ENCODE data around the gene SPOP. TPM values are rescaled to one million over a fixed set of nuclear protein-coding genes. Genes with fewer than 3 reads are reported as not detected.

The SPOP gene
- total RNA-seq, 1 donor from 2014 or later = 81.8 TPM

- Histone ChIP-seq H3K4me3 (no peak overlapping the region), H3K27me3 (ENCODE audit: low read depth) (no peaks in the 10 kb centered on the region), H3K27ac (peak overlapping the region; percentile 75), H3K36me3 (no peaks in the 10 kb centered on the region), H3K4me1 (peaks cover 42% of the 10 kb centered on the region), H3K9me3 (no peaks in the 10 kb centered on the region)
- ATAC-seq (no peak), DNase-seq (no peak)
- intact Hi-C loops (cut with DNase I) = no loop called here
- TF ChIP-seq CTCF (IDR thresholded peaks at IDR 0.05) = no peak
Measured at GRCh38 chr17:49645654-49646053, 32.2 kb downstream of the SPOP start.

GRCh38 chr17:49640556-49640955 lies 37.3 kb downstream of the SPOP start:
- Histone ChIP-seq H3K4me3 (no peak overlapping the region), H3K9me3 (no peaks in the 10 kb centered on the region), H3K36me3 (no peaks in the 10 kb centered on the region), H3K27me3 (ENCODE audit: low read depth) (no peaks in the 10 kb centered on the region), H3K4me1 (peaks cover 23% of the 10 kb centered on the region), H3K27ac (no peak overlapping the region)
- intact Hi-C loops (cut with DNase I) = no loop called here
- no peak for TF ChIP-seq CTCF (IDR thresholded peaks at IDR 0.05)
- no peak for ATAC-seq
- DNase-seq = no peak

- intact Hi-C loops (cut with DNase I) = no loop called here
Measured at GRCh38 chr17:49638818-49639217, 39.1 kb downstream of the SPOP start.

GRCh38 chr17:49637739-49638138 lies 40.2 kb downstream of the SPOP start:
- DNase-seq = no peak
- peaks cover 37% of the 10 kb centered on the region for H3K4me1 ChIP-seq
- H3K36me3 ChIP-seq = no peaks in the 10 kb centered on the region
- ATAC-seq = no peak
- H3K4me3 ChIP-seq = no peak overlapping the region
- no peak overlapping the region for H3K27ac ChIP-seq
- no peaks in the 10 kb centered on the region for H3K9me3 ChIP-seq
- intact Hi-C loops (cut with DNase I) = no loop called here
- no peaks in the 10 kb centered on the region for H3K27me3 ChIP-seq (ENCODE audit: low read depth)
- TF ChIP-seq CTCF (IDR thresholded peaks at IDR 0.05) = no peak

More at GRCh38 chr17:49638818-49639217, 39.1 kb downstream of the SPOP start:
- Histone ChIP-seq H3K36me3 (no peaks in the 10 kb centered on the region), H3K27me3 (ENCODE audit: low read depth) (no peaks in the 10 kb centered on the region), H3K27ac (no peak overlapping the region), H3K4me1 (peaks cover 27% of the 10 kb centered on the region), H3K4me3 (no peak overlapping the region), H3K9me3 (no peaks in the 10 kb centered on the region)
- ATAC-seq = no peak
- no peak for TF ChIP-seq CTCF (IDR thresholded peaks at IDR 0.05)
- no peak for DNase-seq

GRCh38 chr17:49637050-49637449 lies 40.8 kb downstream of the SPOP start:
- no peaks in the 10 kb centered on the region for H3K36me3 ChIP-seq
- H3K27ac ChIP-seq = no peak overlapping the region
- no peak for TF ChIP-seq CTCF (IDR thresholded peaks at IDR 0.05)
- DNase-seq (no peak), ATAC-seq (peak in 1 of 2 donors; percentile 24)
- H3K4me3 ChIP-seq = no peak overlapping the region
- H3K9me3 ChIP-seq = no peaks in the 10 kb centered on the region
- H3K27me3 ChIP-seq (ENCODE audit: low read depth) = no peaks in the 10 kb centered on the region
- intact Hi-C loops (cut with DNase I) = no loop called here
- peaks cover 44% of the 10 kb centered on the region for H3K4me1 ChIP-seq

- no peaks in the 10 kb centered on the region for H3K27me3 ChIP-seq (ENCODE audit: low read depth)
- no peaks in the 10 kb centered on the region for H3K36me3 ChIP-seq
- H3K9me3 ChIP-seq = no peaks in the 10 kb centered on the region
- TF ChIP-seq CTCF (IDR thresholded peaks at IDR 0.05) = no peak
- no peak overlapping the region for H3K27ac ChIP-seq
- H3K4me3 ChIP-seq = no peak overlapping the region
- intact Hi-C loops (cut with DNase I) = no loop called here
- ATAC-seq (no peak), DNase-seq (no peak)
- peaks cover 56% of the 10 kb centered on the region for H3K4me1 ChIP-seq
Measured at GRCh38 chr17:49635121-49635520, 42.8 kb downstream of the SPOP start.
